Measurements from ENCODE around the gene FMN2. TPM values are rescaled to one million over a fixed set of nuclear protein-coding genes. Genes with fewer than 3 reads are reported as not detected.

The FMN2 gene
- total RNA-seq, 1 donor from 2014 or later = under 0.01 TPM

- TF ChIP-seq, protein P1, sequence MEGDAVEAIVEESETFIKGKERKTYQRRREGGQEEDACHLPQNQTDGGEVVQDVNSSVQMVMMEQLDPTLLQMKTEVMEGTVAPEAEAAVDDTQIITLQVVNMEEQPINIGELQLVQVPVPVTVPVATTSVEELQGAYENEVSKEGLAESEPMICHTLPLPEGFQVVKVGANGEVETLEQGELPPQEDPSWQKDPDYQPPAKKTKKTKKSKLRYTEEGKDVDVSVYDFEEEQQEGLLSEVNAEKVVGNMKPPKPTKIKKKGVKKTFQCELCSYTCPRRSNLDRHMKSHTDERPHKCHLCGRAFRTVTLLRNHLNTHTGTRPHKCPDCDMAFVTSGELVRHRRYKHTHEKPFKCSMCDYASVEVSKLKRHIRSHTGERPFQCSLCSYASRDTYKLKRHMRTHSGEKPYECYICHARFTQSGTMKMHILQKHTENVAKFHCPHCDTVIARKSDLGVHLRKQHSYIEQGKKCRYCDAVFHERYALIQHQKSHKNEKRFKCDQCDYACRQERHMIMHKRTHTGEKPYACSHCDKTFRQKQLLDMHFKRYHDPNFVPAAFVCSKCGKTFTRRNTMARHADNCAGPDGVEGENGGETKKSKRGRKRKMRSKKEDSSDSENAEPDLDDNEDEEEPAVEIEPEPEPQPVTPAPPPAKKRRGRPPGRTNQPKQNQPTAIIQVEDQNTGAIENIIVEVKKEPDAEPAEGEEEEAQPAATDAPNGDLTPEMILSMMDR (IDR thresholded peaks at IDR 0.05; ENCODE audit: insufficient read depth, low read length, severe bottlenecking) = no peak
- Histone ChIP-seq H3K36me3 (ENCODE audit: control insufficient read depth, insufficient read depth, low read length) (no peaks in the 10 kb centered on the region), H3K4me3 (ENCODE audit: low read depth, low read length) (no peak overlapping the region), H3K27me3 (ENCODE audit: control insufficient read depth, insufficient read depth, low read length) (no peaks in the 10 kb centered on the region)
- FAIRE-seq = no peak
- DNase-seq (ENCODE audit: low read depth) = no peak
These were observed 423.8 kb downstream of the FMN2 start for GRCh38 chr1:240515505-240515904.

DNA sequence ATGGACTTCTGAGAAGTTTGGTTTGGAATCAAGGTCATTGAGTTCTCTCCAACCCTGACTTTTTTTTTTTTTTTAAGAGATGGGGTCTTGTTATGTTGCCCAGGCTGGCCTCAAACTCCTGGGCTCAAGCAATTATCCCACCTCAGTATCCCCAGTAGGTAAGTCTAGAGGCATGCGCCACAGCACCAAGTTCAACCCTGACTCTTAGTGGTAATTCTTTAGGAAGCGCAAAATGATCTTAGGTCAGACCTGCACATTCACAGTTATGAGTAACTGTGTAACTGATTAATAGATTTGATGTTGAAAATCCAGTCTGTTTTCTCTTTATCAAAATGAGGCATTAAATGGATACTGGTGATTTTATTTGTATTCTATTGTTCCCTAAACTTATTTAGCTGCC lies 424.4 kb downstream of the FMN2 start:
- Histone ChIP-seq H3K4me3 (ENCODE audit: low read depth, low read length) (no peak overlapping the region), H3K36me3 (ENCODE audit: control insufficient read depth, insufficient read depth, low read length) (no peaks in the 10 kb centered on the region), H3K27me3 (ENCODE audit: control insufficient read depth, insufficient read depth, low read length) (no peaks in the 10 kb centered on the region)
- TF ChIP-seq, protein P1 (IDR thresholded peaks at IDR 0.05; ENCODE audit: insufficient read depth, low read length, severe bottlenecking) = no peak
- FAIRE-seq = no peak
- DNase-seq (ENCODE audit: low read depth) = no peak

DNA sequence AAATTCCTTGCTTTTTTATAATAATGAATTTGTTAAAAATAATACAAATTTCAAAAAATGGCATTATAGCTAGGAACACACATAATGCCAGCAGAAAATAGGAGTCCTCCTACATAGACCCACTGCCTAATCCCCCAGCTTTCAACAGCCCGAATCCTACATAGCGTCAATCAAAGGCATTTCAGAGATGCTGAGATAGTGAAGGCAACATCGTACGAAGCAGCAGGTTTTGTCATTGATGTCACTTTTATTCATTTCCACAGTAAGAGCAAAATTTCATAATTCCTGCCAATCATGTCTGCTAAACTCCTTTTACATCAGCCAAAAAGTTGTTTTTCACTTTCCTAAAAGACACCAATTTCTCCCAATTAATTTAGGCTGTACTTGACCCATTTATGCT lies 426.2 kb downstream of the FMN2 start:
- TF ChIP-seq, protein P1 (IDR thresholded peaks at IDR 0.05; ENCODE audit: insufficient read depth, low read length, severe bottlenecking) = no peak
- no peak overlapping the region for H3K4me3 ChIP-seq (ENCODE audit: low read depth, low read length)

GRCh38 chr1:240522122-240522822 lies 430.6 kb downstream of the FMN2 start:
- H3K27me3 ChIP-seq (ENCODE audit: control insufficient read depth, insufficient read depth, low read length) = no peaks in the 10 kb centered on the region
- TF ChIP-seq, protein P1 (IDR thresholded peaks at IDR 0.05; ENCODE audit: insufficient read depth, low read length, severe bottlenecking) = no peak
- H3K36me3 ChIP-seq (ENCODE audit: control insufficient read depth, insufficient read depth, low read length) = no peaks in the 10 kb centered on the region
- FAIRE-seq = no peak
- no peak overlapping the region for H3K4me3 ChIP-seq (ENCODE audit: low read depth, low read length)
- no peak for DNase-seq (ENCODE audit: low read depth)

More for the DNA sequence above, 426.2 kb downstream of the FMN2 start:
- H3K27me3 ChIP-seq (ENCODE audit: control insufficient read depth, insufficient read depth, low read length) = no peaks in the 10 kb centered on the region
- no peak for FAIRE-seq
- H3K36me3 ChIP-seq (ENCODE audit: control insufficient read depth, insufficient read depth, low read length) = no peaks in the 10 kb centered on the region
- DNase-seq (ENCODE audit: low read depth) = no peak

DNA sequence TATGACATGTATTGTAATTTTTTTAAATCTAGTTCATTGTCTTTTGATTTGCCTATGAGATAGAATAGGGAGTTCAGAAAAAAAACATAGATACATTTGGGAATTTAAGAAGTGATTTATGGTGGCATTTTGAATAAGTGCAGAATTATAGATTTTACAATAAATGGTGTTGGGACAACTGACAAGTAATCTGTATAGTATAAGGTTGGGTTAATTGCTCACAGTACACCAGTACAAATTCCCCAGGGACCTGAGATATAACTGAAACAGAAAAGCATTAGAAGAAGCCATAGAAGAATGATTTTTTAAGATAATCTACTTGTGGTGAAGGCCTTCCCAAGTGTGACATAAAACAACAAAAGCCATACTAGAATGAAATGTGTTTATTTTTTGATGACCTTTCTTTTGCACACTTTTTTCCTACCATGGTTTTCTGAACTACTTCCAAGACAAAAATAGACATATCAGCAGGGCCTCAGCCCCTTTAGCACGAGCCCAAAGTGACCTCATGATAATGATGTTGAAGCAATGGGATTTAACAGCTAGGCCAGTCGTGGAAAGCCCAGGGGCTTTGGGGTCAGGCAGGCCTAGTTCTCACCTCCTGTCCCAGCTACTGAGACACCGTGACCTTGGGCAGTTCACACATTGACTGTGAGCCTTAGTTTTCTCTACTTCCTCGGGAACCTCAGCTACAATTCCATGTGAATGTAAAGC lies 432.8 kb downstream of the FMN2 start:
- no peak for FAIRE-seq
- TF ChIP-seq, protein P1 (IDR thresholded peaks at IDR 0.05; ENCODE audit: insufficient read depth, low read length, severe bottlenecking) = no peak
- no peaks in the 10 kb centered on the region for H3K36me3 ChIP-seq (ENCODE audit: control insufficient read depth, insufficient read depth, low read length)
- no peaks in the 10 kb centered on the region for H3K27me3 ChIP-seq (ENCODE audit: control insufficient read depth, insufficient read depth, low read length)
- H3K4me3 ChIP-seq (ENCODE audit: low read depth, low read length) = no peak overlapping the region
- no peak for DNase-seq (ENCODE audit: low read depth)

Measured in bronchial epithelial cell (primary cell).